Forelimb muscle (tissue), 1 donor: Measurements from ENCODE around the gene NELL1. TPM values are rescaled to one million over a fixed set of nuclear protein-coding genes. Genes with fewer than 3 reads are reported as not detected.
"Not testable (repeated sequence)": the region's sequence is repeated elsewhere in the genome, so short reads cannot be mapped to it uniquely, and the experiment has no call there.

Source experiments
- DNase-seq: peaks from one replicate; pipeline ENCODE4 v3.0.0-alpha.2; 2013; ENCODE audit warnings: low read depth
- polyA plus RNA-seq: library from polyadenylated mRNA; unstranded; fragments of 120-200 nt; gene quantifications from one replicate; pipeline ENCODE4 v1.2.1, GENCODE V29; 2013; ENCODE audit not compliant: insufficient read length

Gene NELL1
- polyA plus RNA-seq, 1 donor, result 5.1 TPM

GRCh38 chr11:21198498-21198897, 529.1 kb downstream of the NELL1 start:
- DNase-seq, result no peak

- no peak for DNase-seq
Observed at GRCh38 chr11:21205205-21205604, 535.8 kb downstream of the NELL1 start.

DNA sequence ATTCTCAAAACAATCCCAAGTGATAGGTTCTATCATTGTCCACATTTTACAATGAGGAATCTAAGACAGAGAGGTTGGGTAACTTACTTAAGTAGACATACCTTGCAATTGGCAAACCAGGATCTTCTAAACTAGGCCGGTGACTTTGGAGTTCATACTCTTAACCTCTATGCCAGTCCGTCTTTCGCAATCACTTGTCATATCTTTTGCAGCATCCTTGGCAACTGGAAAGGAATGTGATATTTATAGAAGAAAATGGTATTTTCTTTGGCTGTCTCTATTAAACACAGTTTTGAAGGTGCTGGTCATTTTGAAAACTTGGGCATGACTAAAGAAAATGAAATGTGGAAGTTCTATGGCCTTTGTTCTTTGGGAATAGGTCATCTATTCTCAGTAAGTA, 556.5 kb downstream of the NELL1 start:
- no peak for DNase-seq

DNA sequence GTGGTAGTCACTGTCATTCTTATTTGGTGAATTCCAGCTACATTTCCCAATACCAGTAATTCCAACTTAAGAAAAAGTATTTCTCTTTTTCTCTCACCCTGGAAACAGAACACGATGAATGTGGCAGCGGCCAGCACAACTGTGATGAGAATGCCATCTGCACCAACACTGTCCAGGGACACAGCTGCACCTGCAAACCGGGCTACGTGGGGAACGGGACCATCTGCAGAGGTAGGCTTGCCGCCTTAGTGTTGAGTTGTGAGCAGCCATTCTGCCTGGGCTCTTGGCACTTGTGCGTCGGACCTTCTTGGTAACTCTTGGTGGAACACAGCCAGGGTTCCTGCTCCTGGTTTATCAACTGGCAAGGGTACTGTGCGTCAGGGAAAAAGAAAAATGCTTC, 559.8 kb downstream of the NELL1 start:
- DNase-seq, result no peak

GRCh38 chr11:21250196-21250595, 580.8 kb downstream of the NELL1 start:
- no peak for DNase-seq

DNA sequence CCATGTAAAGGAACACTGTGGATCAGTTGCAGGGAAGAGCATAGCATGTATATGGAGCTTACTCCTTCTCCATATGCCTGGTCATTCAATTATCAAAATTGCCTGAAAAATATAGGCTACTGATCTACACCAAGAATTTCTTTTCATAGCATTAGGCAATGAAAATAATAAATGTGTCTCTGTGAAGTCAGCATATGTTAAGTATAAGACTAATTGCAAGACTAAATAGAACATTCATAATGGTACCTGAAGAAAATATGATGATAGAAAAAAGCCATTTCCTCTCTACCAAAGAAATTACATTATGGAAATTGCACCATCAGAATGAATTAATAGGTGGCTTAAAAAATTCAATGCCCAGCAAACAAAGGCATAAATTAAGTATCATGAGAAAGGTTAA, 584.7 kb downstream of the NELL1 start:
- no peak for DNase-seq

- no peak for DNase-seq
Observed at GRCh38 chr11:21254790-21255189, 585.4 kb downstream of the NELL1 start.

DNA sequence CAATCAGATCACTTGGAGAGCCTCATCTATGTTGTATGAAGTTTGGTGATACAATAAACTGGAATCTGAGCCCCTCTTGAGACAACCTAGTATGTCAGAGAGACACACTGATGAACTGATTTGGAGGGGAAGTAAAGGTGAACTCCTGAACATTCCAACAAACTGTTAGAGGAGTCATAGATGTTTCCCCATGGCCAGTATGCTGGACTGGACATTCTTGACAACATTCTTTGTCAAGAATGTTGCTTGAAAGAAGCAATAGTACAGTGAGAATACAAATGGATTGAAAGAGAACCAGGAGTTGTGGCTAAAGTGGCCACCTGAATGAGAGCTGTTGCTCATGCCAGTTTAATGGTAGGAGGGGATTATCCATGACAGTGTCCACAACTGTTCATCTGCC, 588.1 kb downstream of the NELL1 start:
- no peak for DNase-seq

DNA sequence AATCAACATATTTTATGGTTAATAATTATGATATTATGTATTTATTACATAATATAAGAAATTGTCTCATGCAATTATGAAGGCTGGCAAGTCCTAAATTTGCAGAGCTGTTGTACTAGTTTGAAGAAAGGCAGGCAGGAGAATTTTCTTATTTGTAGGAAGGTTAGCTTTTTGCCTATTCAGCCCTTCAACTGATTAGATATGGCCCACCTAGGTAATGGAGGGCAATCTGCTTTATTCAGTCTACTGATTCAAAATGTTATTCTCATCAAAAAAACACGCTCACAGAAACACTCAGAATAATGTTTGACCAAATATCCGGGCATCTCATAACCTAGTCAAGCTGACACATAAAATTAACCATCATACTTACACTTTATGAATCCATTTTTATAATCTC, 589.0 kb downstream of the NELL1 start:
- DNase-seq, result no peak

DNA sequence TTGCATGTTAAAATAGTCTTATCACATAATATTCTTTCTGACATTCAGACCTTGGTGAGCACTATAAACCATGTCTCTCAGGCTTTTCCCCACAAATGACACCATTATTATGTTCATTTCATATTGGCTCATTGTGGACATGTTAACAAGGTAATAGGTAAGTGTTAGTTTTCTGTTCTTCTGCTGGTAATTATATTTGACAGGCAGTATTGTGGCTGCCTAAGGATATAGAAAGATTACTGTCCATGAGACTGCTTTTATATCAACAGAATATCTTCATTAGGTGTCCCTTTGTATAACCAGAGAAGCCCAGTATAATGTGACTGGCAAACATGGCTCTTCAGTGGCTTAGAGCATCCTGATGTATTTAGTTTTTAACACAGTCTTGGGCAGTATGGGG, 590.7 kb downstream of the NELL1 start:
- no peak for DNase-seq

- DNase-seq, result no peak
Observed at GRCh38 chr11:21262992-21263391, 593.6 kb downstream of the NELL1 start.

DNA sequence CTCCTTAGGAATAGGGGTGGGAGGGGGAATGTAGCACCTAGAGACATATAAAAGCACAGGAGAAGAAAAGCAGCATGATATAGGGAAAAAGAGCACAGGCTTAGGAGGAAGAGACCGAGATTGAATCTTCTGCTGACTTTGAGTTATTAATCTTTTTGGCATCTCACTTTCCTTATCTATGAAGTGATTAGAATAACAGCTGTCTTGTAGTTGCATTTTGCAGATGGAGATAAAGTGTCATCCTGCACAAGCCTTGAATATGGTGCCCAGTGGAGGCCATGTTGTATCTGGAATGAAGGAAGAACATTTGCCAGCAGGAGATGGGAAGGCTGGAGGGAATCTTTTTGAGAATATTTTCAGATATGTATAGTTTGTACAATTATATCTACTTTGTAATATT, 594.7 kb downstream of the NELL1 start:
- no peak for DNase-seq

DNA sequence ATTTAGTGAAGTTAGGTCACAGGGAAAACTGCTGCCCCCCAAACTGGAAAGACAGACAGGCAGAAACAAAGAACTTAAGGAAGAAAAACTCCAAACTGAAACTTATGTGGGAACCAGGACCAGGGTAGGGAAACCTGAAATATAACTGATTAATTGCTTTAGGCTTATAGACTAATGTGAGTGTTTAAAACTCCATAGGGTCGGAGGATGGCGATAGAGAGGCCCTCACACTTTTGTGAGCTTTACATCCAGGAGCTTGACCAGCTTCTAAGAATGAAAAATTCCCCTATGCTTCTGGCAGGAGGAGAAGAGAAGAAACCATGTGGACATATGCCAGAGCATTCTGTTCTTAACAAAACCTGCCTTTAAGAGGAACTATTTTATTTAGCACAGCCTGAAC, 598.6 kb downstream of the NELL1 start:
- no peak for DNase-seq

- DNase-seq, result not testable (repeated sequence)
Observed at GRCh38 chr11:21272139-21272538, 602.8 kb downstream of the NELL1 start.

GRCh38 chr11:21278840-21279239, 609.5 kb downstream of the NELL1 start:
- no peak for DNase-seq

DNA sequence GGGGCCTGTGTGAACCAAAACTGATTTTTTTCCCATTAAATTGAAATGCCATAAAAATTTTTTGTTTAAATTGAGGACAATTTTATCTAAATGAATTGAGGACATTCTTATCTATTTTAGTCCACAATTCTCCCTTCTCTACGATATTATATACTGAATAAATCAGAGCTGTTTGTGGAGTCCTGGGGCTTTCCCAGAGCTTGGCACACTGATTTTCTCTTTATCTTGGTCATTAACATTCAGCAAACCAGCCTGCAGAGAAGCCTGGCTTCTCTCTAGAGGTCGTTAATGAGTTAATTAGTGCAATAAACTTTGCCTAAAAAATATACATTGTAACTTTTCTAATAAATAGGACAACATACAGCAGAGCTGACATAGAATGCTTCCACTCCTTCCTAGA, 615.7 kb downstream of the NELL1 start:
- DNase-seq, result no peak

GRCh38 chr11:21289686-21290085, 620.3 kb downstream of the NELL1 start:
- DNase-seq, result no peak

DNA sequence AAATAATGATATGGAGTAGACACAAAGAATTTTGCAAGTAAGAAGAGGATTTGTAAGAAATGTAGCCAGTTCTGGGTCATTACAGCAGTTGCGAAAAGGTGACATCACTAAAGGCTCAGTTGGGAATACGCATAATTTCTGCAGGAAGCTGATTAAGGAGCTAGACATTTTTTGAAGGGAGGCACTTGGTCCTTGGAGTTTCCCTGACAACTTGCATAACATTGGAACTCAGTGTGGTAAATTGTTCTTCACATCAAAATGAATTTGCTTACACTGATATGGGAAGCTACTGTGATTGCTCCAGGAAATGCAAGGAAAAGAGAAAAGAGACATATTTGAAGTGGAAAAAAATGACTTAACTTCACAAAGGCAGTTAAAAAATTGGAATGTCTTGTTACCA, 626.1 kb downstream of the NELL1 start:
- DNase-seq, result no peak

- no peak for DNase-seq
Observed at GRCh38 chr11:21301981-21302380, 632.6 kb downstream of the NELL1 start.

DNA sequence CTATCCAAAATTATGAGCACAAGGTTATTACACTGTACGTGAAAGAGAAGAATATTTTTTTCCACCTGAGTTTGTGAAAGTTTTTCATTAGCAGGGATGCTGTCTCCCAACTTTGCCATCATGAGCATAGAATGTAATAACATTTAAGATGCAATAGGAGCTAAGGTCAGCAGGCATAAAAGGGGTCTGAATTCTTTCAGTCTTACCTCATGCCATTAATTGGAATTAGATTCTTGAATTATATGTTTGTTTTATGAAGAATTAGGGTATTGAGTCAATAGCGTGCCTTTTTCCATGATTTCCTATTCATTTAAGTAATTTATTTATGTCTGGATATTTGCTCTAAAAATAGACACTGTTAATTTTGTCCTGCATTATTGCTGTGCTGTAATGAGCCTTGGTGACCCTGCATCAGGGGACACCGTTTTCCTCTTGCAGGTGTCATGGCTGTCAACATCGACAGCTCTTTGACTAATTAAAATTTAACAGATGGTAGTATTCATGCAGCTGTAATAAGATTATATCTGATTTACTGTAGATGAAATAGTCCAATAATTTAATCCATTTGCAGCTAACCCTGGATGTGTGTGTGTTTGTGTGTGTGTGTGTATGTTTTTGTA, 637.5 kb downstream of the NELL1 start:
- no peak for DNase-seq

DNA sequence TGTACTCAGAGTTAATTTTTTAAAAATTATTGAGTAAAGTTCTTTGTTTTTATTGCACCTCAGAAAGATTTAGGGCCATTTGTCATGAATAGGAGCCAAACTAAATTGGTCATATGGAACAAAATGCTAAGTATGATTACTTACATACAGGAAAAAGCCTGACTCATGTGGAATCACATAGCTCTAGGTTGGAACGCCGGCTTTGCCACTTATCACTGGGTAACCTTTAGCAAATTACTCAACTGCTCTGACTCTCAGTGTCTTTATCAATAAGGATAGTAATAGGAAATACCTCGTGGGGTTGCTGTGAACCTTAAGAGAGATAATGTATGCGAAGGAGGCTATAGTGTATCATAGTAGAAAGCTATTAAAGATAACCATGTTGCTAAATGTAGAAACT, 638.5 kb downstream of the NELL1 start:
- no peak for DNase-seq

- DNase-seq, result no peak
Observed at GRCh38 chr11:21316591-21316990, 647.2 kb downstream of the NELL1 start.

DNA sequence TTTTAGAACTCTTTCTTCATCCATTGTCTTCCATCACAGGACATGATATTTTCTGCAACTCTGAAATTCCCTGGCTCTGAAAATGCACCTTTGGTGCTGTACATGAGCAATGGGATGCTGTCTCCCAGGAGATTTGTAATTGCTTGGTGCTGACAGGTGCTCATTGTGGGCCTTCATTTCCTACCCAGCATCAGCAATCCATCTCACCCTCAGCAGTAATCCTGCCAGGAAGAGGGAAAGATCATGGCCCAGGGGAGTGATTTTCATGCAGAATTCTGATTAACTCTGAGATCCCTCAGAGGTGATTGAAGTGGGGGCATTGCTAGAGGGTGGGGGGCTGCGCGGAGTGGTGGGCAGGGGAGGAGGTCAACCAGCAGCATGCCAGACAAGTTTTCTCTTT, 651.7 kb downstream of the NELL1 start:
- DNase-seq, result no peak

- DNase-seq, result no peak
Observed at GRCh38 chr11:21321530-21321929, 652.1 kb downstream of the NELL1 start.
